Astrocyte (in vitro differentiated cells and primary cell): ENCODE measurements around the gene INTS2. TPM values are rescaled to one million over a fixed set of nuclear protein-coding genes. Genes with fewer than 3 reads are reported as not detected.

Source experiments
- DNase-seq: peaks from one replicate; pipeline ENCODE4 v3.0.0-alpha.2; 2010; ENCODE audit warnings: low read depth
- FAIRE-seq: peaks from 2 replicates; lab custom pipeline; 2011; peaks lifted over from hg19 to GRCh38; lab: Jason Lieb, UNC
- H2AFZ ChIP-seq: 2 replicates; pipeline ENCODE4 v1.6.0; 2012; ENCODE audit warnings: low read depth, low read length, inconsistent platforms
- H3K27ac ChIP-seq: 2 replicates; pipeline ENCODE4 v1.5.1; 2011; ENCODE audit warnings: low read depth, low read length, inconsistent platforms
- H3K27me3 ChIP-seq: 2 replicates; pipeline ENCODE4 v1.6.0; 2011; ENCODE audit warnings: low read length, inconsistent platforms; ENCODE audit not compliant: insufficient read depth
- H3K36me3 ChIP-seq: 2 replicates; pipeline ENCODE4 v1.5.1; 2011; ENCODE audit warnings: low read length, inconsistent platforms; ENCODE audit not compliant: insufficient read depth
- H3K4me1 ChIP-seq: 2 replicates; pipeline ENCODE4 v1.5.1; 2011; ENCODE audit warnings: low read length, inconsistent platforms; ENCODE audit not compliant: insufficient read depth
- H3K4me2 ChIP-seq: 2 replicates; pipeline ENCODE4 v1.6.0; 2012; ENCODE audit warnings: low read length, inconsistent platforms
- H3K4me3 ChIP-seq: 2 replicates; pipeline ENCODE4 v1.5.1; 2011; ENCODE audit warnings: low read depth, mild to moderate bottlenecking, low read length, inconsistent platforms; ENCODE audit not compliant: insufficient read depth
- H3K79me2 ChIP-seq: 2 replicates; pipeline ENCODE4 v1.6.0; 2012; ENCODE audit warnings: mild to moderate bottlenecking, low read length, inconsistent platforms; ENCODE audit not compliant: insufficient read depth
- H3K9ac ChIP-seq: 2 replicates; pipeline ENCODE4 v1.6.0; 2012; ENCODE audit warnings: mild to moderate bottlenecking, low read length, inconsistent platforms
- H3K9me3 ChIP-seq: 2 replicates; pipeline ENCODE4 v1.5.1; 2012; ENCODE audit warnings: low read depth, mild to moderate bottlenecking, low read length, inconsistent platforms; ENCODE audit not compliant: insufficient read depth
- H4K20me1 ChIP-seq: 2 replicates; pipeline ENCODE4 v1.6.0; 2012; ENCODE audit warnings: low read length, inconsistent platforms; ENCODE audit not compliant: insufficient read depth
- H3K27ac Mint-ChIP-seq: one replicate; pipeline ENCODE4 v1.8.0; 2021; ENCODE audit warnings: mild to moderate bottlenecking, mixed read lengths; ENCODE audit not compliant: unreplicated experiment
- H3K27me3 Mint-ChIP-seq: one replicate; pipeline ENCODE4 v1.8.0; 2021; ENCODE audit warnings: low read depth, mixed read lengths; ENCODE audit not compliant: unreplicated experiment
- H3K36me3 Mint-ChIP-seq: one replicate; pipeline ENCODE4 v1.8.0; 2021; ENCODE audit warnings: low read depth, mixed read lengths; ENCODE audit not compliant: unreplicated experiment
- H3K4me1 Mint-ChIP-seq: one replicate; pipeline ENCODE4 v1.8.0; 2021; ENCODE audit warnings: low read depth, mixed read lengths; ENCODE audit not compliant: unreplicated experiment
- H3K4me3 Mint-ChIP-seq: one replicate; pipeline ENCODE4 v1.8.0; 2021; ENCODE audit warnings: mild to moderate bottlenecking, moderate library complexity, mixed read lengths; ENCODE audit not compliant: unreplicated experiment
- H3K9me3 Mint-ChIP-seq: one replicate; pipeline ENCODE4 v1.8.0; 2021; ENCODE audit warnings: mild to moderate bottlenecking, mixed read lengths; ENCODE audit not compliant: unreplicated experiment
- CTCF ChIP-seq: IDR thresholded peaks from 2 replicates; pipeline ENCODE4 v1.5.1; 2011; ENCODE audit warnings: low read depth, mild to moderate bottlenecking, inconsistent platforms, low read length, moderate library complexity; ENCODE audit not compliant: insufficient read depth
- EZH2 ChIP-seq: IDR thresholded peaks from 2 replicates; pipeline ENCODE4 v1.6.1; 2012; ENCODE audit warnings: mild to moderate bottlenecking, low read length, inconsistent platforms; ENCODE audit not compliant: insufficient read depth
- total RNA-seq: library from RNA; stranded (reverse); gene quantifications from 2 replicates; pipeline ENCODE4 v1.2.1, GENCODE V29; 2021

INTS2 gene
- total RNA-seq, 1 donor from 2014 or later = 9.3 TPM

- DNase-seq (peak; percentile 74), FAIRE-seq (no peak)
- Mint-ChIP-seq H3K27ac (no peak overlapping the region), H3K27me3 (no peaks in the 10 kb centered on the region), H3K4me1 (peaks cover 8% of the 10 kb centered on the region), H3K36me3 (no peaks in the 10 kb centered on the region), H3K4me3 (no peak overlapping the region), H3K9me3 (no peaks in the 10 kb centered on the region)
- Histone ChIP-seq H3K4me1 (peaks cover 9% of the 10 kb centered on the region), H4K20me1 (no peaks in the 10 kb centered on the region), H3K27ac (no peak overlapping the region), H3K9me3 (no peaks in the 10 kb centered on the region), H3K79me2 (peaks cover 5% of the 10 kb centered on the region), H3K4me2 (no peak overlapping the region), H2AFZ (no peak overlapping the region), H3K36me3 (no peaks in the 10 kb centered on the region), H3K4me3 (no peak overlapping the region), H3K27me3 (no peaks in the 10 kb centered on the region), H3K9ac (no peak overlapping the region)
- TF ChIP-seq EZH2 = no peak
- no peak for TF ChIP-seq CTCF
Measured at GRCh38 chr17:61833536-61834193, 94.1 kb downstream of the INTS2 start.

DNA sequence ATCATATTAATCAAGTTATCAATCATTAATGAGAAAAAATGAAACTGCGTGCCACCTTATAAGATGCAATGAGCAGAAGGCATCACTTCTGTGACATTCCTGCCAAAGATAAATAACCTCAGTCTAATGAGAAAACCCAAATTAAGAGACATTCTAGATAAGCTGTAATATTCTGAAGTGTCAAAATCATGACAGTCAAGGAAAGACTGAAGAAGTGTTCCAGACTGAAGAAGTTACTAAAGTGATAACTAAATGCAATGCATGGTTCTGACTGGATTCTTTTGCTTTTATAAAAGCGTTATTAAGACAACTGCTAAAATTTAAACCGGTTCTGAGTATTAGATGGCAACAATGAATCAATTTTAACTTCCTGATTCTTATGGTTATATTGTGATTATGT lies 95.3 kb downstream of the INTS2 start:
- Mint-ChIP-seq H3K27me3 (no peaks in the 10 kb centered on the region), H3K9me3 (no peaks in the 10 kb centered on the region), H3K4me3 (no peak overlapping the region), H3K27ac (no peak overlapping the region), H3K36me3 (peaks cover 2% of the 10 kb centered on the region), H3K4me1 (peaks cover 8% of the 10 kb centered on the region)
- Histone ChIP-seq H3K27ac (no peak overlapping the region), H3K9me3 (no peaks in the 10 kb centered on the region), H4K20me1 (no peaks in the 10 kb centered on the region), H2AFZ (no peak overlapping the region), H3K27me3 (no peaks in the 10 kb centered on the region), H3K79me2 (peaks cover 14% of the 10 kb centered on the region), H3K4me1 (peaks cover 9% of the 10 kb centered on the region), H3K4me2 (no peak overlapping the region), H3K9ac (no peak overlapping the region), H3K4me3 (no peak overlapping the region), H3K36me3 (no peaks in the 10 kb centered on the region)
- DNase-seq = no peak
- FAIRE-seq = no peak
- TF ChIP-seq CTCF (no peak), EZH2 (no peak)

GRCh38 chr17:61831099-61831498 lies 96.7 kb downstream of the INTS2 start:
- Histone ChIP-seq H3K9me3 (no peaks in the 10 kb centered on the region), H3K27me3 (no peaks in the 10 kb centered on the region), H3K36me3 (no peaks in the 10 kb centered on the region), H4K20me1 (no peaks in the 10 kb centered on the region), H3K4me1 (peaks cover 9% of the 10 kb centered on the region), H3K27ac (no peak overlapping the region), H3K4me2 (no peak overlapping the region), H2AFZ (no peak overlapping the region), H3K9ac (no peak overlapping the region), H3K4me3 (no peak overlapping the region), H3K79me2 (peaks cover 19% of the 10 kb centered on the region)
- no peak overlapping the region for H3K27ac Mint-ChIP-seq
- FAIRE-seq (no peak), DNase-seq (no peak)
- H3K36me3 Mint-ChIP-seq = peaks cover 2% of the 10 kb centered on the region
- no peaks in the 10 kb centered on the region for H3K9me3 Mint-ChIP-seq
- no peaks in the 10 kb centered on the region for H3K27me3 Mint-ChIP-seq
- no peak overlapping the region for H3K4me3 Mint-ChIP-seq
- H3K4me1 Mint-ChIP-seq = peaks cover 8% of the 10 kb centered on the region
- TF ChIP-seq EZH2 (no peak), CTCF (no peak)
